NCI-H1048 (cell line): ENCODE results near the gene MRPL41.
"Not testable (repeated sequence)": the region's sequence is repeated elsewhere in the genome, so short reads cannot be mapped to it uniquely, and the experiment has no call there.

Source experiments
- DNase-seq: peaks from one replicate; lab custom pipeline; 2025; lab: John Stamatoyannopoulos, UW

Gene MRPL41

GRCh38 chr9:137553654-137554053 lies 2.0 kb downstream of the MRPL41 start:
- not testable (repeated sequence) for DNase-seq

DNA sequence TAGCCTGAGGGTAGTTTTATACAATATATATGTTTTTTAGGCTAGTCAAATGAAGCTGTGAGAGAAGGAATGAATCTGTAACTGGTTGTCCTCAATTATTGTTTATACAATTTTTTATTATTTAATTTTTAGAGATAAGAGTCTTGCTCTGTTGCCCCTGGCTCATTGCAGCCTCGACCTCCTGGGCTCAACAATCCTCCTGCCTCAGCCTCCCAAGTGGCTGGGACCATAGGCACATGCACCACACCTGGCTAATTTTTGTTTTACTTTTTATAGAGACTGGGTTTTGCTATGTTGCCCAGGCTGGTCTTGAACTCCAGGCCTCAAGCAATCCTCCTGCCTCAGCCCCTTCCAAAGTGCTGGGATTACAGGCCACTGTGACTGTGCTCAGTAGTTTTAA lies 2.7 kb downstream of the MRPL41 start:
- DNase-seq, result no peak

DNA sequence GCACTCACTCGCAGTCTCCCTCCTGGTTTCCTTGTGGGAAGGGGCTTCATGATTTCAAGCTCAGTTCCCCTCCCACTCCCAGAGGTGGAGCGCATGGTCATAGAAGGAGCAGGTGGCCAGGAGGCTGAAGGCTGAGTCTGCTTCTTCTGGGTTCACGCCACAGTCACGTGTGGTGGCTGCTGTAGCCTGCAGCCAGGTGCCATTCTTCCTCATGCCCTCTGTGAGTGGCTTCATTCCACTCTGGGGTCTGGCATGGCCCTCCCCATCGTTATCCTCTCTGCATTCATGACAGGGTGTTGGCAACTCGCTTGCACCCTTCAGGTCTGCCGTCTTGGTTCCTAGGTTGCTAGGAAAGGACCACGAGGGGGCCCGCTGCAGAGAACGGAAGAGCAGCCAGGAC lies 3.5 kb downstream of the MRPL41 start:
- DNase-seq, result no peak

DNA sequence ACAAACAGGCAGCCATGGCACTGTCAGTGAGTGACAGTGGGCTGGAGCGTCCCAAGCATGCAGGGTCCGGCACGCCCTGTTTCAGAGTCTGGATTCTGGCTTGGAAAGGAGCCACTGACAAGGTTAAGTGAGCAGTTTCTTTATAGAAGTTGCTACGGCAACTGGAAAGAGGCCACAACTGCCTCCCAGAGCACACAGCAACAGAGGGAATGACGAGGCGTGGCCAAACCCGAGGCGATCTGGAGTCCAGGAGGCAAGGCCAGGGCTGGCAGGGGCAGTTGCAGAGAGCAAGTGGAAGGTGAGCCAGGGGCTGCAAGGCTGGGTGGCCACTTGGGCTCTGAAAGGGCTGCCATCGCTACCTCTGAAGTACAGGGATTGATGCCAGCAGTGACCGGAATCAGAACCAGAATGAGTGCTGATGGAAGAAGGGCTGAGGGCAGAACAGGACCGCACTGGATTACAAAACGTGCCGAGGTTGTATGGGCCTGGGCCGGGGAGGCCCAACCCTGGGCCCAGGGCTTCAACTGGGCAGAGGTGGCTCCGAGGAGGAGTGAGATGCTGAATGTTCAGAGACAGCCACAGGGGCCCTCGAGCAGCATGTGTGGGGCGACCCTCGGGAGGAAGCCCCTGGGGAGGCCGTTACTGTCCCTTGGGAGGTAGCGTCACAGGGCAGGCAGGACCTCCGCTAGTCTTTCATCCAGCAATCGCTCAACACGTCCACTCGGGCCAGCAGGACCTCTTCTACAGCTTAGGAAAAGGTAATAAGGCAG lies 4.6 kb downstream of the MRPL41 start:
- DNase-seq, result no peak

GRCh38 chr9:137558127-137558526 lies 6.4 kb downstream of the MRPL41 start:
- no peak for DNase-seq

DNA sequence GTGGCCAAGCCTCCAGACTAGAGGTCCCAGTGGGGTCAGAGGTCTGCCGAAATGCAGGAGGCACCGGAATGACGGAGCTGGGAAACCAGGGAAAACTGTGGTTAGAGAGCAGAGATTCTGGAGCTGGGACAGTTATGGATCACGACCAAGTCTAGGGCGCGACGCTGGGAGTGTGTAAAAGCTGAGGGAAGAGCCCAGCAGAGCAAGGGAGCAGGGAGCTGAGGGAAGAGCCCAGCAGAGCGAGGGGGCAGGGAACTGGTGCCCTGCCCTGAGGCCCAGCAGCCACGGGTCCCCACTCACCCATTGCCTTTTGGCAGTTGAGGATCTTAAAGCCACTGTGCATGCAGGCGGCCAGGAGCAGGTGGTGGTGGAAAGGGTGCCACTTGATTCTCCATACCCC lies 12.5 kb downstream of the MRPL41 start:
- DNase-seq, result no peak

- no peak for DNase-seq
Measured at GRCh38 chr9:137564817-137565411, 13.2 kb downstream of the MRPL41 start.

DNA sequence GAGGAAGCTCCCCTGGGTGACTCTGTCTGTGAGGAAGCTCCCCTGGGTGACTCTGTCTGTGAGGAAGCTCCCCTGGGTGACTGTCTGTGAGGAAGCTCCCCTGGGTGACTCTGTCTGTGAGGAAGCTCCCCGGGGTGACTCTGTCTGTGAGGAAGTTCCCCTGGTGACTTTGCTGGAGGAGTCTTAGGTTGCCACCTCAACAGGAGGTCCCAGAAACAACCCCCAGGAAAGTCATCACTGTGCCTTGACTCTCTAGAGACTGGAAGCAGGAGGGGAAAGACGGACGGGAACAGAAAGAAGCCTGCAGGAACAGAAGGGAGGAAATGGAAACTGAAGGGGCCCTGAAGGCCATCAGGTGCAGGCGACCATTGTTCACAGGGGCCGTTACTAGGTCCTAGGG lies 16.8 kb downstream of the MRPL41 start:
- DNase-seq, result not testable (repeated sequence)

- DNase-seq, result no peak
Measured at GRCh38 chr9:137569609-137570203, 18.0 kb downstream of the MRPL41 start.

- no peak for DNase-seq
Measured at GRCh38 chr9:137570566-137570965, 18.9 kb downstream of the MRPL41 start.

DNA sequence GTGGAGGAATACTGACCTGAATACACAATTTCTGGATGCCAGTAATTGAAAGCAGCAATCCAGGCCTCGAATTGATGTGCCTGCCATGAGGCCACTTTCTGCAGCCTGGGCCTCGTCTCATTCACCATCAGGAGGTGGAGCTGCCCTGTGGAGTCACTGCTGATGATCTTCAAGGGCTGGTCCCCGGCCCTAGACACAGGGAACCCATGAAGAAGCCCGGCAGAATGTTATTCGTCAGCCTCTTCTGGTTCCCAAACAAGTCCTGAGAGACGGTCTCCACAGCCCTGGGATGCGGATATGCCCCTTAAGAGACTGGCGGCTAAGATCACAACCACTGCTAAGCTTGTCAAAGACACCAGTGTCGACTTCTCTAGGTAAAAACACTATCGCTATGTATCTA lies 22.5 kb downstream of the MRPL41 start:
- DNase-seq, result no peak

DNA sequence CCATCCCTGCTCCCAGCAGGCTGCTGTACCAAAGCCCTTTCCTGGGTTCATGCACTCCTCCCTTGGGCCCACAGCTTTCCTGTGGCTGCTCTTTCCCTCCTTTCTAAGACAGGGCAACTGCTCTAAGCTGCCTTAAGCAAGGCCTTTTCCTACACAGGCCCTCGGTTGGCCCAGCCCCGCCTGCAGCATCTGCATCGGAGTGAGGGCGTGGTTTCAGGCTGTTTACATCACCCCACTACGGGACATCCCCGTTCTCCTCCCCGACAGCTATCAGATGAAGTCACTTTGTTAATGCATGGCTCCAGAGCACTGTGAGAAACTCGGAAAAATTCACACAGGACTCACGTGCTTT lies 23.7 kb downstream of the MRPL41 start:
- no peak for DNase-seq

- no peak for DNase-seq
Measured at GRCh38 chr9:137575716-137576411, 24.2 kb downstream of the MRPL41 start.

DNA sequence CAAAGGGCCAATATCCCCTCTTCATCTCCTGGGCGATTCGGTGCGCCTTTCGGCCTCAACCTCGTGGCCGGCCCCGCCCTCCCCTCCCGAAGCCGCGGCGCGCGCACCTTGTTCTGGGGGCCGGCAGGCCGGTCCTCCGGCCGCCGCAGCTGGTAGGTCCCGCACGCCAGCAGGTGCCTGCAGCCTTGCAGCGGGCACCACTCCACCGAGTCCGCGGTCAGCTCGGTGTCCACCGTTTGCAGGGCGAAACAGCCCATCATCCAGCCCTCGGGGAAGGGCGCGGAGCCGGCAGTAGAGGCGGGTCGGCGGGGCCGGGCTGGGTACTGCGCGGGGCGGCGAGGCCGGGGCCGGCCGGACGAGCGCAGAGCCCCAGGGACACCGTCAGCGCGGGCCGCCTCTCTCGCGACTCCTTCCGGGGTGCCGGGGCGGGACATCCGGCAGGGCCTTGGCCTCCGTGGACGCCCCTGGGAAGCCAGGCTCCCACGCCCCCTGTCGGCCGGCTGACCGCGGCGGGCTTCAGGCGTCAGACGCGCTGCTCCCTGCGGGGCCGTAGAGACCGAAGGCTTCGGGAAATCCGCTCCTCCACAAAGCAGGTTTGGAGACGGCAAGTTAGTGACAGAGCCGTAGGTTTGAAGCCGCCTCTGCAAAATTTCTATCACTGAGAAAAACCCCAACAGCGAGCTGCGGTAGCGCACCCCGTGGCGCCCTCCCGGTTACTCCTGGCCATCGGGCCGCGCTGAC lies 27.0 kb downstream of the MRPL41 start, which contains the start of gene DPH7:
DPH7 (minus strand) TSS at position 408 of the 741 bp plus-strand sequence; CDS start at position 260, 148 bp downstream.
- peak; percentile 78 for DNase-seq

DNA sequence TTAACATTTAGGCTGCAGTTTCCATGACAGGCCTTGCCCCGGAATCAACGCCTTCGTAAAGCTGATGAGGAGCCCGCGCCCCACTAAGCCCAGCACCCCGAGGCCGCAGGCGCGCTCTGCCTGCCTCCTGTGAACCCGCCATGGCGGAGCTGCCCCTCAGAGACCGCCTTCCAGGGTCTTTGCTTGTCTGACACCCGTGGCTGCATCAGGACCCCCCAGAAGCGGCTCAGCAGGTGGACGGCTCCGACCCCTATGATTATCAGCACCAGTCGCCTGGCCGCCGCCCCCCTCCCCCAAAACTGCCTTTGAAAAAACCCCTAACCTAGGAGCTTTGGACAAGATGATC lies 27.6 kb downstream of the MRPL41 start:
- DNase-seq, result no peak

GRCh38 chr9:137580209-137580953 lies 28.7 kb downstream of the MRPL41 start:
- no peak for DNase-seq

GRCh38 chr9:137580954-137581322 lies 29.3 kb downstream of the MRPL41 start:
- no peak for DNase-seq

DNA sequence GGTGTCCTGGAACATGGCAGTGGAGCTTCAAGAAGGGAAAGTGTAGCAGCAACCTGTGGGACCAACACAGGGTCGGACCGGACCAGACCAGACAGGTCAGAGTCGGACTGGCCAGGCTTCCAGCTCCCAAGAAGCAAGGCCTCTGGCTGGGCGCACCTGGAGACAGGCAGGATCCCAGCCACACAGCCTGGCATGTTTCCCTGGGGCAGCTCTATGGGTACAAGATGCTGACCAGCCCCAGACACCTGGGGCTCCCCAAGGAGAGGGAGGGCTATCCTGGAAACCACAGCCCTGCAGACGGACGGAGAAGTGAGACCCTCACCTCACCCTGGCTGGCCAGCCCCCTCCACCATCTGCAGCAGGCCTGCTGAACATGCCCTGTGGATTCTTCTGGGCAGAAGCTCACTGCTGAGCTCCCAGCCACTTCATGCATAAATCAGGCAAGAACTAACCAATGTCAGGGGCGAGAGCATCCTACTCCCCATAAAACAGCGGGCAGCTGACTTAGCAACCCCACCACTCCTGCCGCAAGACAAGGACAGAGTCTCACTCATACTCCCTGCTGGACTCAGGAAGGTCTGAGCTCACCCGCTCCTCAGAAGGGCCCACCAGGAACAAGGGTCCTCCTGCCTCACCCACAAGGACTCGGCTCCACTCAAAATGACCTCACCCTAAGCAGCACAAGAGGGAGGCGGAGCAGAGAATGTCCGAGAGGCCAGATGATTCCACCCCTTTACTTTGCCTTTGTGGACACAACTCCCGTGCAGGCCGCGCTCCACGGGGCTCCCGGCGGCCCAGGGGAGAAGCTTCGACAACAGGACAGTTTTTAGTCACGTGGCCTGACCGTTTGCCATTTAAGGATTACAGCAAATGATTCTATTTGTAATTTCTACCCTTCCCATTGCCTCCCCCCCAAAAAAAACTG lies 29.9 kb downstream of the MRPL41 start:
- no peak for DNase-seq

- no peak for DNase-seq
Measured at GRCh38 chr9:137582286-137582860, 30.7 kb downstream of the MRPL41 start.

GRCh38 chr9:137583347-137583746 lies 31.7 kb downstream of the MRPL41 start:
- DNase-seq, result no peak
